WERI-Rb-1 (cell line): ENCODE data around the gene KCNQ1OT1.

Experiments
- DNase-seq: peaks from one replicate; pipeline ENCODE4 v3.0.0-alpha.2; 2020
- H3K27ac ChIP-seq: fragments of 250-450 bp; sonication (Bioruptor Pico); 2 replicates; pipeline ENCODE4 v1.5.1; 2020; ENCODE audit warnings: mild to moderate bottlenecking, moderate library complexity
- H3K27me3 ChIP-seq: fragments of 250-450 bp; sonication (Bioruptor Pico); 2 replicates; pipeline ENCODE4 v1.5.1; 2021; ENCODE audit warnings: mild to moderate bottlenecking, low read depth, moderate library complexity; ENCODE audit not compliant: insufficient read depth, severe bottlenecking
- H3K36me3 ChIP-seq: fragments of 250-450 bp; sonication (Bioruptor Pico); 2 replicates; pipeline ENCODE4 v1.5.1; 2020; ENCODE audit warnings: mild to moderate bottlenecking, moderate library complexity
- H3K4me3 ChIP-seq: 2 replicates; pipeline ENCODE4 v1.5.1; 2011; ENCODE audit warnings: low read depth, mild to moderate bottlenecking, control low read depth, low read length
- H3K9me3 ChIP-seq: fragments of 250-450 bp; sonication (Bioruptor Pico); 2 replicates; pipeline ENCODE4 v1.5.1; 2021; ENCODE audit warnings: mild to moderate bottlenecking, moderate library complexity; ENCODE audit not compliant: severe bottlenecking
- TF ChIP-seq, protein P1 (sequence below): IDR thresholded peaks from 2 replicates; pipeline ENCODE4 v1.5.1; 2011; ENCODE audit warnings: low read depth, mild to moderate bottlenecking, control low read depth, inconsistent platforms, low read length

Gene KCNQ1OT1

DNA sequence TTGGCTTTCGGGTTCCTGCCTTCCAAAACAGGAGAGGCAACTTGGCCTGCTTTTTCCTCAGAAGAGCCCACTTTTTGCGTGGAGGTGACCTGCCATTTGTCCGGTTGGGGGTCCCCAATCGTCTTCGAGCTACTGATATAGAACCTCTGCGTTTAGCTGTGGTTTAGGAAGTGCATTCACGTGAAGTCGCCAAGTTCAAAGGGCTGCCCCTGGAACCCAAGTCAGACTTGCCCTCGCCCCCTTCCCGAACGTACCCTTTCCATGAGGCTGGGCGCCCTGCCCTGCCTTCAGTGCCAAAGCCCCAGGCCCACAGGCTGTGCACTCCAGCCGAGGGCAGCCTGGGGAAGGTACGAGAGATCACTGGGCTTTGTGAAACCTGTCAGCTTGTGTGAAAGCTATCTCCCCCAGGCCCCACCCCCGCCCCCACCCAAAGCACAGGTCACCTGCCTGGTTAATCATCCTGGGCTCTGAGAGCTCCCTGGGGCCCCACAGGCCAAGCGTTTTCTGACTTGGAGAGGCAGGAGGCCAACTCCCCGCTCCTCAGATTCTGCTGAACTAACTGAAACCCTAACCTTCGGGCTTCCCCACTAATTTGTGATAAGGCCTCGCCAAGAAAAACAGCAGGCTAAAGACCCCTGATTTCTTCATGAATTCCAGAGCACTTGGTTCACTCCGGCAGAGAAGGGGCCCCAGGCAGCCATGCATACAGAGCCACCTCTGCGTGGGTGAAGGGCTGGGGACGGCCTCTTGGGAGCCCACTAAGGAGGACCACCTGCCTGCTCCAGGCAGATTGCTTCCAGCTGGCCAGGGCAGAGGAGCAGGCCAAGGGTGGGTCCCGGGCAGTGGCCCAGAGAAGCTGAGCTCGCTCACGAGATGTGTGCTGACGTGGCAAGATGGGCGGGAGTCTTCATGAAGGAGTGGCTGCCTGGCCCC, 25.8 kb upstream of the KCNQ1OT1 start:
- peak; percentile 56 for DNase-seq
- Histone ChIP-seq H3K27ac (peak overlapping the region; percentile 56), H3K36me3 (no peaks in the 10 kb centered on the region), H3K27me3 (no peaks in the 10 kb centered on the region), H3K9me3 (peaks cover 13% of the 10 kb centered on the region), H3K4me3 (no peak overlapping the region)
- TF ChIP-seq, protein P1, sequence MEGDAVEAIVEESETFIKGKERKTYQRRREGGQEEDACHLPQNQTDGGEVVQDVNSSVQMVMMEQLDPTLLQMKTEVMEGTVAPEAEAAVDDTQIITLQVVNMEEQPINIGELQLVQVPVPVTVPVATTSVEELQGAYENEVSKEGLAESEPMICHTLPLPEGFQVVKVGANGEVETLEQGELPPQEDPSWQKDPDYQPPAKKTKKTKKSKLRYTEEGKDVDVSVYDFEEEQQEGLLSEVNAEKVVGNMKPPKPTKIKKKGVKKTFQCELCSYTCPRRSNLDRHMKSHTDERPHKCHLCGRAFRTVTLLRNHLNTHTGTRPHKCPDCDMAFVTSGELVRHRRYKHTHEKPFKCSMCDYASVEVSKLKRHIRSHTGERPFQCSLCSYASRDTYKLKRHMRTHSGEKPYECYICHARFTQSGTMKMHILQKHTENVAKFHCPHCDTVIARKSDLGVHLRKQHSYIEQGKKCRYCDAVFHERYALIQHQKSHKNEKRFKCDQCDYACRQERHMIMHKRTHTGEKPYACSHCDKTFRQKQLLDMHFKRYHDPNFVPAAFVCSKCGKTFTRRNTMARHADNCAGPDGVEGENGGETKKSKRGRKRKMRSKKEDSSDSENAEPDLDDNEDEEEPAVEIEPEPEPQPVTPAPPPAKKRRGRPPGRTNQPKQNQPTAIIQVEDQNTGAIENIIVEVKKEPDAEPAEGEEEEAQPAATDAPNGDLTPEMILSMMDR = no peak

DNA sequence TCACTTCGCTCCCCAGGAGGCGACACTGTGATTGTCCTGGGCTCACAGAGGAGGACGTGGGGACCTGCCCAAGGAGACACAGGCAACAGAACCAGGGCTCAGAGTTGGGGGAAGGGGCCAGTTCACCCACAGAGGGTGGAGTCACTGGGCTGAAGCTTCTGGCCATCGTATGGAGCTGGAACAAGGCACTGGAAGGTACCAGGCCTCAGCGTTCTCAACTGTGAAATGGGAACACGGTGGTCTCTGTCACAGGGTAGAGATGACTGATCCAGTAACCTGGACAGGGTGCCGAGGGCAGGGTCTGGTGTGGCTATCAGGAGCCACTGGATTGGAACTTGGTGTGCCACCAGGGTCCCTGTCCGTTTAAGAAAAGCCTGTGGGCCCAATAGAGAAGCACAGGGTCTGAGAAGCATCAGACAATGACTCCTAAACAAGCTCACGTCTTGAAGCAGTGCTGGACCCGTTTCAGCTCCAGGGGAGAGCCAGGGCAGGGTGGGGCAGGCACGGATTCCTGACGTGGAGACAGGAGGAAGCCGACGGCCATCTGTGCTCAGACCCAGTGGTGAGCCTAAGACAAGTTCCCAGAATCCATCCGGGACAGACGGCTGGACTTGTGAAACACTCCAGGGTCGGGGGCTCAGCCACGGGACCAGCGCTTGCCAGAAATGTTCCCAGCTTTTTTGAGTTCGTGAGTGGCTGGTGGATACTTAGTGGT, 25.0 kb upstream of the KCNQ1OT1 start:
- no peak overlapping the region for H3K4me3 ChIP-seq
- TF ChIP-seq, protein P1 = no peak
- H3K9me3 ChIP-seq = peaks cover 13% of the 10 kb centered on the region
- peak; percentile 49 for DNase-seq
- peak overlapping the region; percentile 35 for H3K27ac ChIP-seq
- H3K36me3 ChIP-seq = no peaks in the 10 kb centered on the region
- H3K27me3 ChIP-seq = no peaks in the 10 kb centered on the region

DNA sequence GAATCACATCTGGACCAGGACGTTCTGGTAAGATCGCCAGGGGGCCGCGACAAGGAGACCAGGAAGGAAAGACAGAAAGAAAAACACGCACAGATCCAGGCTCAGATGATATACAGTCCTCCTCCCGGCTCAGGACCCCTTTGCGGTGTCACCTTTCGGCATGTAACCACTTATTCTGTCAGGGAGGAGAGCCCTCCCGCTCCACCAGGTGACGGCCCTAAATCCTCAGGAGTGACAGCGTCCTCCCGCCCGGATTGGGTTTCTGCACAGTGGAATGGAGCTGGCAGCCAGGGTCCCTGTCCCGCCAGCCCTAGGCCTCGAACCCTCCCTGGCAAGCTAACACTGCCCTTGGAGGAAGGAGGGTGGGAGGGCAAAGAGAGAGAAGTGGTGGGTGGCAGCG, 24.3 kb upstream of the KCNQ1OT1 start:
- Histone ChIP-seq H3K4me3 (no peak overlapping the region), H3K36me3 (no peaks in the 10 kb centered on the region), H3K9me3 (peaks cover 13% of the 10 kb centered on the region), H3K27me3 (no peaks in the 10 kb centered on the region), H3K27ac (no peak overlapping the region)
- TF ChIP-seq, protein P1 = no peak
- no peak for DNase-seq

DNA sequence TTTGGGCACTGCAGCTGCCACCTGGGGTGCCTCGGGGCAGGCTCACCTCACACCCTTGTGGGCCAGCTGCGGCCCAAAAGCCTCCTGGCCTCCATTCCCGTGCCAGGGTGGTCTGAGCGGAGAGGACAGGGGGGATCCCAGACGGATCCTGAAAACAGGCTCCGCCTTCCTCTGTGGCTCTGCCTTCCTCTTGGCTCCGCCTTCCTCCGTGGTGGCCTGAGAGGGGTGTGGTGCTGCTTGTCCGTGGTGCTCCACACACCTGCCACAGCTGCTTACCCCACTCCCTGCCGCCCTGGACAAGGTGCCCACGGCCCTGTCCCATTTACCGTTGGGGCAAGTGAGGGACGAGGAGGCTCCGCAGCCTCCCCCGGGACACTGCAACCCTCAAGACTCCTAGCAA, 23.2 kb upstream of the KCNQ1OT1 start:
- Histone ChIP-seq H3K9me3 (peaks cover 13% of the 10 kb centered on the region), H3K4me3 (no peak overlapping the region), H3K36me3 (no peaks in the 10 kb centered on the region), H3K27ac (no peak overlapping the region), H3K27me3 (no peaks in the 10 kb centered on the region)
- TF ChIP-seq, protein P1 = no peak
- DNase-seq = no peak

DNA sequence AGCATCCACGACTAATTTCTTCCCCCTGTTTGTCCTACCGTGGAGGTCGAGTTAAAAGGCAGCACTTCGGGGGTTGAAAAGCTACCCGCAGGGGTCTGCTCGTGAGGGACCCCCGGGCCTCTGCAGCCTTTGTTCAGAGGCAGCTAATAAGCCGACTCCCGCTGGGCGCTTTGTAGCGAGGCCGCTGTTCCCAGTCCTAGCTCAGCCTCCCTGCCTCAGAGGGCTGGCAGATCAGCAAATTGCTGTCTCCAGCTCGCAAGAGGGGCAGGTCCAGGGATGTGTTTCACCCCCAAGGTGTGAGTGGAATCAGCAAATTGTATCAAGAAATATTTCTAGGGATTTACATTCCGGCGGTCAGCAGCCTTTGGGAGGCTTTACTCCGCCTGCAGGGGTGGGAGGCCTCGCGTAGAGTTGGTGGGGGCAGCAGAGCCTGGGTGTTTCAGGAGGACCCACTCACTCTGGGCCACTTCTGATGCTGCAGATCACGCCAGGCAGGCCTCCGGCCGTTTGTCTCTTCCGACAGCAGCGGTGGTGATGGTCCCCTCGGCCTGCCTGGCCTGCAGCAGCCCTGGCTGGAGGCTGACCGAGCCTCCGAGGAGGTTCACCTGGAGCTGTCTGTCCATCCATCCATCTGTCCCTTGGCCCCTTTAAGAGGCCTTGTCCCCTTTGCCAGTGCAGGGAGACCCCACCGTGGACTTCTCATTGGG, 21.6 kb upstream of the KCNQ1OT1 start:
- Histone ChIP-seq H3K36me3 (no peaks in the 10 kb centered on the region), H3K9me3 (no peaks in the 10 kb centered on the region), H3K27me3 (no peaks in the 10 kb centered on the region), H3K4me3 (no peak overlapping the region), H3K27ac (no peak overlapping the region)
- DNase-seq = no peak
- TF ChIP-seq, protein P1 = no peak
